ENCODE data around the gene ZC2HC1B.

GRCh38 chr6:143961886-143962878 is 97.9 kb downstream of the ZC2HC1B start:
- TF ChIP-seq CTCF (IDR thresholded peaks at IDR 0.05; ENCODE audit: low read depth, low read length) = no peak
- no peak for TF ChIP-seq EZH2phosphoT487 (IDR thresholded peaks at IDR 0.05; ENCODE audit: low read depth)

Measured in OCI-LY3 (cell line).